SK-N-SH treated with all-trans-retinoic acid at 6 μM for 48 hours (cell line): Measurements from ENCODE around the gene SHANK2.

Experiments used
- ARNTL ChIP-seq: fragments of 450-650 bp; formaldehyde crosslinking; IDR thresholded peaks from 2 replicates; pipeline ENCODE4 v1.5.0; 2020; ENCODE audit warnings: low read depth, mild to moderate bottlenecking, moderate library complexity, borderline replicate concordance
- ISL1 ChIP-seq: fragments of 250-450 bp; sonication (Bioruptor Pico); IDR thresholded peaks from 2 replicates; pipeline ENCODE4 v2.1.2; 2022; ENCODE audit warnings: mild to moderate bottlenecking, moderate library complexity
- RARB ChIP-seq: fragments of 250-450 bp; sonication (Bioruptor Pico); IDR thresholded peaks from 2 replicates; pipeline ENCODE4 v1.8.0; 2021; ENCODE audit warnings: mild to moderate bottlenecking, moderate library complexity
- ZC3H10 ChIP-seq: fragments of 250-450 bp; sonication (Bioruptor Pico); IDR thresholded peaks from 2 replicates; pipeline ENCODE4 v1.5.1; 2021; ENCODE audit warnings: mild to moderate bottlenecking, moderate library complexity
- TF ChIP-seq, protein P1 (sequence below): fragments of 250-450 bp; sonication (Bioruptor Pico); IDR thresholded peaks from 2 replicates; pipeline ENCODE4 v1.8.0; 2020; ENCODE audit warnings: mild to moderate bottlenecking, moderate library complexity, borderline replicate concordance

DNA sequence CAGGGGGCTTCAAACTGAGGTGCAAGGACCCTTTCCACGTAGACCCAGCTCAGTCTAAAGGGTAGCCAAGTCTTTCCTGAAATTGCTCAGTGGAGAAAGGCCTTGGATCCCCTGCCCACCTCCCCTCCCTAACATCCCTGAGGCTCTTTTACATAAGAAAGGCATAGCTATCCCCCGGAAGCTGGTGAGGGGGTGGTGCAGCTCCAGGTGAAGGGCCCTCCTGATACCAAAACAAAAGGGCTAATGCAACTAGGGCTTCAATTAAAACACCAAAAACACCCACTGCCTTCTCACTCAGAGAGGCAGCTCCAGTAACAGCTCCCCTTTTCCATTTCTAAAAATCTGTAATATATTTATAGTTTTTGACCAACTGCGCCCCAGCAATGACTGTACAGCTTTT lies 5.8 kb downstream of the SHANK2 start:
- TF ChIP-seq ISL1 (CRISPR knock-in tag) = no peak
- no peak for TF ChIP-seq RARB (CRISPR knock-in tag)
- TF ChIP-seq ZC3H10 (CRISPR knock-in tag) = no peak
- TF ChIP-seq, protein P1, sequence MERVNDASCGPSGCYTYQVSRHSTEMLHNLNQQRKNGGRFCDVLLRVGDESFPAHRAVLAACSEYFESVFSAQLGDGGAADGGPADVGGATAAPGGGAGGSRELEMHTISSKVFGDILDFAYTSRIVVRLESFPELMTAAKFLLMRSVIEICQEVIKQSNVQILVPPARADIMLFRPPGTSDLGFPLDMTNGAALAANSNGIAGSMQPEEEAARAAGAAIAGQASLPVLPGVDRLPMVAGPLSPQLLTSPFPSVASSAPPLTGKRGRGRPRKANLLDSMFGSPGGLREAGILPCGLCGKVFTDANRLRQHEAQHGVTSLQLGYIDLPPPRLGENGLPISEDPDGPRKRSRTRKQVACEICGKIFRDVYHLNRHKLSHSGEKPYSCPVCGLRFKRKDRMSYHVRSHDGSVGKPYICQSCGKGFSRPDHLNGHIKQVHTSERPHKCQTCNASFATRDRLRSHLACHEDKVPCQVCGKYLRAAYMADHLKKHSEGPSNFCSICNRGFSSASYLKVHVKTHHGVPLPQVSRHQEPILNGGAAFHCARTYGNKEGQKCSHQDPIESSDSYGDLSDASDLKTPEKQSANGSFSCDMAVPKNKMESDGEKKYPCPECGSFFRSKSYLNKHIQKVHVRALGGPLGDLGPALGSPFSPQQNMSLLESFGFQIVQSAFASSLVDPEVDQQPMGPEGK = no peak
- TF ChIP-seq ARNTL (CRISPR knock-in tag) = no peak
